GM18498 (cell line): Measurements from ENCODE around the gene ADK.

Experiments
- ATAC-seq: cut with Tn5 transposase; IDR thresholded peaks from one replicate; pipeline ENCODE4 v1.9.1; 2021; ENCODE audit warnings: mild to moderate bottlenecking, moderate library complexity; ENCODE audit not compliant: unreplicated experiment

Gene ADK

DNA sequence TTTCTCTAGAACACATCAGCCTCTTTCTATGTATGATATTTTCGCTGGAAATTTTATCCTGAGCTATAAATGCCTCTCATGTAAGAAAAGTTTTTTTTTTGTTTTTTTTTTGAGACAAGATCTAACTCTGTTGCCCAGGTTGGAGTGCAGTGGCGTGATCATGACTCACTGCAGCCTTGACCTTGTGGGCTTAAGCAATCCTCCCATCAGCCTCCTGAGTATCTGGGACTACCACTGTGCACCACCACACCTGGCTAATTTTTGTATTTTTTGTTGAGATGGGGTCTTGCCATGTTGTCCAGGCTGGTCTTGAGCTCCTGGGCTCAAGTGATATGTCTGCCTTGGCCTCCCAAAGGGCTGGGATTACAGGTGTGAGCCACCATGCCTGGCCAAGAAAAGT, 80.4 kb downstream of the ADK start:
- ATAC-seq = no peak

DNA sequence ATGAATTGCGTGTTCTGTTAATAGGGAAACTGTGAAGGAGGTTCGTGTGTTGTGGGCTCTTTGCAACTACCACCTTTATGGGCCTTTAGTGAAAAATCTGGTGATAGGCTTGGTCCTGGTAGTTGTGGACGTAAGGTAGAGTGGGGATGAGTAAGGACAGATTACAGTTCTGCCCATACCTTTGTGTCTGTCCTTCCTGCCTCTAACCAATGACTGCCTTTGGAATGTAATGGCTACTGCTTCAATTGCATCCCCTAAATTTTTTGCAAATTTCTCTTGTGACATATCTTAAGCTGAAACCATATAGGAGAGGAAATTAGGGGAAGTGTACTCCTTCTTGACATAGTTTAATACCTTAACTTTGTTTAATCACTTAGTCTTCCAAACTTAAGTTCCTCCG, 82.3 kb downstream of the ADK start:
- ATAC-seq = no peak

DNA sequence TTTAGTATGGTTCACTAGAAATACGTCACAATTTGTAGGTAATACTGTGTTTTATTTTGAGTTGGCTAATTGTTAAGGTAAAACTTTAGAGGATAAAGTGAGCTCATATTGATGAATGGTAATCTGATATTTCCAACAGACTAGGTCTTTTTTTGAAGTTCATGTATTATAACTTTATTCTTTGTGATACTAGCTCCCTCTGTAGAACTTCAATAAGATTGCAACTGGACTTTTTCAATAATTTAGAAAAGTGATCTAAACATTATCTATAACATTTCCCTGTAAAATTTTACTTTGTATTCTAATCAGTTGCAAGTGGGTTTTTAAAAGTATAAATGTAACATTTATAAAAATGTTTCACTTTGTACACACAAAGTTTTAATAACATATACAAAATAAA, 83.5 kb downstream of the ADK start:
- no peak for ATAC-seq

DNA sequence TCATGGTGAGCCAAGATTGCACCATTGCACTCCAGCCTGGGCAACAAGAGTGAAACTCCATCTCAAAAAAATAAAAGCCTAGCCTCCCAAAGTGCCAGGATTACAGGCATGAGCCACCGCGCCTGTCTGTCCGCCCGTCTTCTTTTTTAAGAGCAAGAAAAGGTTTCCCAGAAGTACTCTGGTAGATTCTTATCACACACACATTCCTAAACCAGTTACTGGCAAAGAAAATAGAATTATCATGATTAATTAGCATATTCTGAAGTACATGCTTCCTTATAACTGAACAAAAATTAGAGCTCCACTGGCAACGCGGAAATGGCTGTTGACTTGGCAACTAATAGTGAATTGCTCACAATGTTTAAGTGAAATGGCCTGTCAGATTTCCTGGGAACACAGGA, 87.0 kb downstream of the ADK start:
- ATAC-seq = no peak

DNA sequence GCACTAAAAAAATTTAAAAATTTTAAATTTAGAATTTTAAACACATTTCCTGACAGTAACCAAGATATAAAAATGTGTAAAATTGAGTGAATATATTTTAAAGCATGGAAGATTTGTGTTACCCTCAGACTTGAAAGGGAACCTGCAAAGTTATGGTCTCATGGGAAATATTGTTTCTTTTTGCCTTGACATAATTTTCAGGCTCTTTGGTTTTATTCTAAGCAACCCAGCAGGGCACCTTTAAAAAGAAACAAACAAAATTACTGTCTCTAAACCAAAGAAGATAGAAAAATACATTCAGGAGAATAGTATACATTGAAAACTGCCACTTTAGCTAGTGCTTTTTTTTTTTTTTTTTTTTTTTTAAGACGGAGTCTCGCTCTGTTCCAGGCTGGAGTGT, 87.5 kb downstream of the ADK start:
- ATAC-seq = no peak

DNA sequence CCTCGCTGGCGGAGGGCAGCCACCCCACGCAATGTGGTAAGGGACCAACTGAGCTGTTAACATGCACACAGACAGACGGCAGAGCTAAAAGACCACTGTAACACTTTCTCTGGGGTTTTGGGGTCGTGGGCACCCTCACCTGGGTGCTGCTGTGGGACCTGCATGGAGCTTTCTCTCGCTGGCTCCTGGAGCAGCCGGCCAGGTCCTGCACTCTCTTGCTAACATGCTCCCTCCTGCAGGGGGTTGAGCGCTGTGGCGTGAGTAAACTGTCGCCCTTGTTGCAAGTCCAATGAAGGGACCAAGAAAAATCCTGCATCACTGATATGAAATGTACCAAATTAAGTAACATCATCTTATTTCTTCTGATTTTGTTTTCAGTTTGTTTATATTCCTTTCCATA, 92.0 kb downstream of the ADK start:
- no peak for ATAC-seq

DNA sequence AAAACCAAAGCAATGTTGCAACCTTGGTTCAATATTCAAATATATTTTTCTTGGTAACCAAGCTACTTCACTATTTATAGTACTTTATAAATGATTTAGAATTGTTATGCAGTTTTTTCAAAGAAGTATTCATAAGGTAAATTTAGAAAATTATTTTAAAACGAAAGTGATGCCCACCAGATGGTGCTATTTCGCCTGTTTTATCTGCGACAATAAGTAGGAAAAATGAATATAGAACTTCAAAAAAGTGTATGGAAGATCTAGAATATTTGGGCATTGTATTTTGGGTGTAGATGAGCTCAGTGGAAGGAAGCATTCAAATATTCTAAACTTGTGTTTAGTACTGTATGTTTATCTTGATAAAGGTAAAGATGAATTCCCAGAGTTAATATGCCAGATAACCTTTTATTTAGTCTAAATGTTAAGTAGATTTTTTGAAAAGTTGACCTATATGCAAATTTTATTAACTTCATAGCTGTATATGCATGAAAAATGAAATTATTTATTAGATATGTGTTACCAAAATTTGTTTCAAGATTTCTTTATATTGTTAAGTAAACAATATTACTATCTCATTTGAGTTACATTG, 93.2 kb downstream of the ADK start:
- no peak for ATAC-seq

DNA sequence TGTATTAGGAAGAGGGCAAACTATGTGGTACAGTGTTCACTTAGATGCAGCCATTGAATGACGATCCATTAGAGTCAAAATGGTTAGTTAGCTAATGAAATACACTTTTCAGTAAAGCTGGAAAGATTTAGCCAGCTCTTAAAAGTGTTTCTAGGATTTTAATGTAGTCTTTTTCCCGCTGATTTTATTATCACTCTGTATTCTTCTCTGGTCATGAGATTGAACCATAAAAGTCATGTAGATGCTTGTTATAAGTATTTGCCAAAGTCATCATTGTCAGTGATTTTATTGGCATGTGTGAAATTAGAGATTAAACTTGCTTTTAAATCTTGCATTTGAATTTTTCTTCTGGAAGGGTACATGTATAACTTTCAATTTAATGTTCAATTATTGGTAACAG, 93.8 kb downstream of the ADK start:
- ATAC-seq = no peak

DNA sequence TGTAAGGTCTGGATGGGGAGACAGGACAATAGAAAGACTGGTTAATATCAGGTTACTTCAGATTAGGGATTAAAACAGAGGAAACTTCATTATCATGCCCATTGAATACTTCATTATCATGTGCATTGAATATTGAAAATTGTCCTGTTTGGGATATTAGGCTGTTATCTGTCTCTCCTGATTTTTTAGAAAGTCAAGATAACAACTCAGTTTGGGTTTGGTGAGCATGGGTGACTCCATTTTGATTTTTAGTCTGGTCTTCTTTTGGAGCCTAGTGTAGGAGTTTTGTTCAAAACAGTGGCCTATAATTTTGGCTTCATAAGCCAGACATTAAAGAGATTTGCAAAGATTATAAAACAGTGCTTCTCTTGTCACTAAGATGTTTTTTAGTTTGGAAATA, 95.5 kb downstream of the ADK start:
- ATAC-seq = no peak

DNA sequence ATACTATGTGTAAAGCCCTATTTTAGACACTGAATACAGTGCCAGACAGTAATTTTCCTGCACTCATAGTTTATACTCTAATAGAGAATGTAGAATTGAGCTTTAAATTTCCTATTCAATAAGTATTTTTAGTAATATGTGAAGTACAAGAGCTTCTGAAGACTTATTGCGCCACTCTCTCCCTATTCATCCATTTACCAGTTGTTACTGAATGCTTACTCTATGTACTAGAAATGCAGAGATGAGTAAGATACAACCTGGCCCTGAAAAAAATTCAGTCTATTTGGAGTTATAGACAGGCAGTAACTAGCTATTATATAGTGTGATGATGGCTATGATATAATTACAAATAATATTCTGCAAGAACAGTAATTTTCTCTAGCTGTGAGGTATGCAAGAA, 98.8 kb downstream of the ADK start:
- no peak for ATAC-seq

DNA sequence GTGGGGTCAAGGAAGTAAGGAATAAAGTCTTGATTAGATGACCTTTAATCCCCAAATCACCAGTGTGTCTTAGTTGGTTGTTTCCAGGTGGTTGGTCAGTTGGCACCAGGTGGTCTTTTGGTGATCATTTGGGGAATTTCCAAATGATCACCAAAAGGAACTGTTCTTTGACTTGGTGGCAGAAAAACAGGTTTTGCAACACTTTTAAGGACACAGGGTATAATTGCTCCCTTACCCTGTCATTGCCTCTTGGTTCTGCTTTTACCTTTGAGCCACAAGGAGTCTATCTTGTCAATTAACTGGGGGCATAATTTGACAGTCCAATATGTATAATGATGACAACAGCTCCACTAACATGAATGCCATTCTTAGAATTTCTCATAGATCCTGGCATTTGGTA, 104.2 kb downstream of the ADK start:
- no peak for ATAC-seq

DNA sequence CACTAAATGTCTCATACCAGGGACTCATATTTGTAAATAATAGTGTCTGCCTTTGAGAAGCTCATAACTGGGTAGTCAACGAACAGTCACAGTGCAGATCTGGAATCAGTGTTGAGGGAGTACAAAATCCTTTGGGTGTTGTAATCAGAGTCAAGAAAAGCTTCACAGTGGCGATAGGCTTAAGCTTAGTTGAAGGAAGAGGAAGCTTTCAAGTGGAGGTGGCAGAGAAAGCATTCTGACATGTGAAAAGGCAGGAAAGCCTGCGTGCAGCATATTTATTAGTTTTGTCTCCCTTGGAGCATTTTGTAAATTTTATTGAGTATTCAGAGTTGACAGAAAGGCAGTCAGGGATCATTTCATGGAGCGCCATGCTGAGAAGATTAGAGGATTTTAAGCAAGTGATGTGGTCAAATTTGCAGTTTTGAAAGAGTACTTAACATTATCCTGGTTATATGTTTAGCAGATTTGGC, 104.9 kb downstream of the ADK start:
- ATAC-seq = no peak

DNA sequence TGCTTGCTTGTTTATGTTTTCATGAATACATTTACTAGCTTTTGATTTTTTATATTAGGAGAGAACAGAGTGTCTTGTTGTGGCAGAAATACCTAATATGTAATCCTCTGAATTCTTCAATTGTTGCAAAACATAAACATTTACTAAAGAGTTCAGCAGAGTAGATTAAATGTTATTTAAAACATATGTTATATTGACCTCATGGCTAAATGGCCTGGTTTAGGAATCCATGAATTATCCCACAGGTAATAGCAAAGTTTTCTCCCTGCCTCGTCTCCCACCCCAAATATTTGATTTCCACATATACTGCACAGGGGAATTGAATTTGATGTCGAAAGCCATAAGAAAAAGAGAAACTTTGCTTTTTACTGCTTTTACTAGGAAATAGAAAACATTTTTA, 111.8 kb downstream of the ADK start:
- no peak for ATAC-seq

DNA sequence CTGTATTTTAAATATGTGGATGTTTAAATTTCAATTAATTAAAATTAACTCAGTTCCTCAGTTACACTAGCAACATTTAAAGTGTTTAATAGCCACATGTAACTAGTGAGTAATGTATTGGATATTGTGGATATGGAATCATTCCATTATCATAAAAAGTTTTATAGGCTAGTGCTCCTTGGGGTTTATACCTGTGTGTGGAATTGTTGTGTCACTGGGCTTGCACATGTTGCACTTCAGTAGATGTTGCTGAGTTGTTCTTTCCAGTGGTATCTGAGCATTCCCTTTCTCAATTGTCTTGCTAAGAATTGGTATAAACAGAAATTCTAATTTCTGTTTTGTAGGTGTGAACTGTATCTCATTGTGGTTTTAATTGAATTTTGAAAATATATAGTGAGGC, 113.0 kb downstream of the ADK start:
- ATAC-seq = no peak

DNA sequence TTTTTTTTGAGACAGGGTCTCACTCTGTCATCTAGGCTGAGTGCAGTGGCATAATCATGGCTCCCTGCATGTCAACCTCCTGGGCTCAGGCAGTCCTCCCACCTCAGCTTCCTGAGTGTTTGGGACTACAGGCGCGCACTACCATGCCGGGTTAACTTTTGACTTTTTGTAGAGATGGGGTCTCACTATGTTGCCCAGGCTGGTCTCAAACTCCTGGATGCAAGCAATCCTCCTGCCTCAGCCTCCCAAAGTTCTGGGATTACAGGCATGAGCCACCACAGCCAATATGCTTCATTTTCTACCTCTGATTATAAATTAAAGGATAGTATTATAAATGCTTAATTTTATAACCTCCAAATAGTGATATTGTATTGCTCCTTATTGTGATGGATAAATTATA, 121.3 kb downstream of the ADK start:
- ATAC-seq = no peak

DNA sequence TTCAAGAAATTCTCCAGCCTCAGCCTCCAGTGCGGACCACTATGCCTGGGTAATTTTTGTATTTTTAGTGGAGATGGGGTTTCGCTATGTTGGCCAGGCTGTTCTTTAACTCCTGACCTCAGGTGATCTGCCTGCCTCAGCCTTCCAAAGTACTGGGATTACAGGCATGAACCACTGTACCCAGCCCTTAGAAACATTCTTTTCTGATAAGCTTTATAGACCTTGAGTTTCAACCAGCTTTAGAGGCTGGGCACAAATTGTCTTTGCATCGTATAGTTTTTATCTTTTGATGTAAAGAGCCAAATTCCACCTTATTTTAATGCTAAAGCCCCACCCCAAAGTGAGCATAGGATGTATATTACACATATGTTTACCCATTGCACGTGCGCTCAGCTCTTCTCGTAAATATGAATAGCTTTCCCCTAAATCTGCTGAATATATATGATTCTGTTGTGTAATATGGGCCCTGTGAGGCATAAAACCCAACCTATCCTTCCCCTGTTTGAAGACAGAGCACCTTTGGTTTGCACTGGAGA, 124.8 kb downstream of the ADK start:
- ATAC-seq = no peak

DNA sequence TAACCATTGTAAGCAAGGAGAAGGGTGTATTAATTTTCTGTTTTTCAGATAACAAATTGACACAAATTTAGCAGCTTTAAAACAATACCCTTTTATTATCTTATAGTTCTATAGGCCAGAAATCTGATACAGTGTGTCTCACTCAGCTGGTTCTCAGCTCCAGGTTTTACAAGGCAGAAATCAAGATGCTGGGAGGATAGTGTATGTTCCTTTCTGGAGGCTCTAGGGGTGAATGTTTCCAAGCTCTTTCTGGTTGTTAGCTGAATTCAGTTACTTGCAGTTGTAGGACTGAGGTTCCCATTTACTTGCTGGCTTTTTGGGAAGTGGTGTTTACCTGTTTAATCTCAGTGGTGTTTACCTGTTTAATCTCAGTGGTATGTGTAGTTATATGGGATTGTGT, 125.4 kb downstream of the ADK start:
- ATAC-seq = no peak

DNA sequence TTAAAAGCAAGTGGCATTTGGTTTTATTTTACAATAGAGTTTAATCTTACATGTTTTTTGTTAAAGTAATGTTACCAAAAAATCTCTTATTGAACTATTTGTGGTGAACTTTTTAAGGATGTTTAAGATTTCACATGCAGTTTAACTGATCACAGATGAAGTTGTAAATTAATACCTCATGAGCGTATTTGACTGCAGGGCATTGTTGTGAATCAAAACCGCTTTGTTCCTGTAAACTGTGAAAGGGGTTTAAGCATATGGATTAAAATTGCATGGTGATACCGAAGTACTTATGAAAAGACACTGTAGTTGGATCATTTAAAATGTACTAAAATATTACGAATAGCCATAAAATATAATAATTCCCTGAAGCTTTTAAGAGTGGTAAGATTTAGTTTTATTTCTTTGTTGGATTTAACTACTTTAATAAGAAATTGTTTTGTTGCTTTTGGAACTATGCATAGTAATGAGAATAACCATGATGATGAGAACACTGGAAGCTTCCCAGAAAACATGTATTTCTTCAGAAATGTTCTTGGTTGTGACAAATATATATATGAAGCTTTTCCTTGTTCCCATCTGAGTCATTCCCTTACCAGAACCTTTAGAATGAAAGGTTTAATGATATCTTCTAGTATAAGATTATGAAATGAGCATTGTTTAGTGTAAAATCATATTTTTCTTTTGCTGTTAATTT, 131.3 kb downstream of the ADK start:
- ATAC-seq = no peak

DNA sequence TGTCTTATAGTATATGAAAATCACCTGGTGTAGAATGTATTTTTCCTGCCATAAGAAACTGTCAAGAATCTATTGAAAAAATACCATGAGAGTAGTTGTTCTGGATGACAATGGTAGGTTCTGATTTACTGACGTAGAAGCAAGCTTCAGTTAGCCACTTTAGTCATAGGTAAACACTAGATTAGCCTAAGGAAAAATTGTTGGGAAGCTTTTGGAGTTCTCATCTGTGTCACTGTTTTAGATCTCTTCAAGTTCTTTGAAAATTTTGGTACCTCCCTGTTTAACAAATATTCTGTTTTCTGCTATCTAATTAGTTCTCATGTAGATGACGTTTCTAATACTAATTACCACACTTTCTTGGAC, 131.8 kb downstream of the ADK start:
- ATAC-seq = no peak

DNA sequence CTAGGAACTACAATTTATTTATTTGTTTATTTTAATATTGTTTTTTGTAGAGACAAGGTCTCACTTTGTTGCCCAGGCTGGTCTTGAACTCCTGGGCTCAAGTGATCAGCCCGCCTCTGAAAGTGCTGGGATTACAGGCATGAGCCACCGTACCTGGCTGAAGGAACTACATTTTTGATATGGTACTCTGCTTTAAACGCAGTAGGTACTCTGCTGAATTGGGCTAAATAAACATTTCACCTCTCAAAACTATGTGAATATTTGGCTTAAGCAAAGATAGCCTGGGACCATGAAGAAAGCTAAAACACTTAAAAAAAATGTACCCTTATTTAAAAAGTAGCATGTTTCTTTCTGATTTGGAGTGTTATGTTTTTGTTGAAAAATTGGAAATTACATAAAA, 138.2 kb downstream of the ADK start:
- no peak for ATAC-seq

DNA sequence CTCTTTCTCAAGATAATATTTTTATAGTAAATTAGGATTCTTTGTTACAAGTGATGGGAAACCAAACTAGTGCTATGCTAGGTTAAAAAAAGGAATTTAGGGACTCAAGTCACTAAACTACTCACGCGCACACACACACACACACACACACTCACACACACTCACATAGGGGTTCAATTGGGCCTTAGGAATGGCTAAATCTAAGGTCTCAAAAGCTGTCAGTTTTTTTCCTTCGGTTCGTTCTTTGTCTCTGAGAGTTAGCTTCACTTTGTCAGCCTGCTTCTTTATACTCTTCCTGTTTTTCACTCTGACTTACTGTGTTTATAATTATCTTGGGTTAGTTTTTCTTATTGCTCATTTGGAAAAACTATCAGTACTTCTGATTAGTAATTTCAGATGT, 138.9 kb downstream of the ADK start:
- ATAC-seq = no peak

DNA sequence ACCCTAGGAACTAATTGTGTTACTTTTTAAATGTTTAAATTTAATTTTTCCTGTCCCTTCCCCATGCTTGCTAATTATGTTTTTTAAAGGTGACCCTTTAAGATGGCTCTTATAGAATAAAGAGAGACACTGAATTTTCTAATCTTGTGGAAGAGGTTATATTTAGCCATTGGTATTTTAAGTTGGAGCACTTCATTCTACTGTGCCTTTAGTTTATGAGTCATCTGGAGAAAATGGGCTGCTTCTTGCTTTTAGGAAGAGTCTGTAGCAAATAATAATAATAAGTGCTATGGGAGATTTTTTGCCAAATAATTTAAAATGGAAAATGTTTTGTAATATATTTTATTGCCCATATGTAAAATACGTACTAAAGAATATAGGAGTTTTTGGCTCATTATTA, 139.7 kb downstream of the ADK start:
- ATAC-seq = no peak

DNA sequence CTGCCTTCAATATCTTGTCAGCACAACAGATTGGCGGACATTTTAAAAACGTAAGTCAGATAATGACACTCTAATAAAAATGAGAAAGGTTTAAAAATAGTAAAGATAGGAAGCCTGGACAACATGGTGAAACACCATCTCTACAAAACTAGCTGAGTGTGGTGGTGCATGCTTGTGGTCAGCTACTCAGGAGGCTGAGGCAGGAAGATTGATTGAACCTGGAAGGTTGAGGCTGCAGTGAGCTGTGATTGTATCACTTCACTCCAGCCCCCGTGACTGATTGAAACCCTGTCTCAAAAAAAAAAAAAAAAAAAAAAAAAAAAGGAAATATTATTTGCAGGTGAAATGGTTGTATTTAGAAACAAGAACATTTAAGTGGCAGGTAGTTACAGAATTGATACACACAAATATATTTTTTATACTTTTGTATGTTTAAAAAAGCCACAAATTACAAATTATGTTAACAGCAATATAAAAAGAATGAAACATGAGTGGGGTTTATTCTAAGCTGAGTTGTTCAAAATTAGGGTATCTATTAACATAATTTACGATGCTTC, 141.9 kb downstream of the ADK start:
- ATAC-seq = no peak
